Measurements from ENCODE around the gene CRYBG3.

The CRYBG3 gene

DNA sequence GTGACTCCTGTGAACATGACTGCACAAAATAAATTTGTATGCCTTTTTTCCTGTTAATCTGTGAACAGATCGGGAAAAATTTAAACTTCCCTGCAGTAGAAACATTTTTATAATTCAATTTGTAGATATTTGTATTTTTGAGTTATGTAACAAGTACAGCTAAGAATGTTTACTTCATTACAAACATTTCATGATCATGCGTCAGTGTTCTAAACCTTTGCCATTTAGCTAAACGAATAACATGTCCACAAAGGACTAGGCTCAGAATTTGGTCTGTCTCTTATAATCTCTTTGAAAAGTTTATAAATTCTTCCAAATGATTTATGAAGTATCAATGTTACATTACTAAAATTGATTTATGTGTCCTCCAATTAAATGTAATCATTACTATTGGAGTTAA is 17.3 kb upstream of the CRYBG3 start (continued):
- TF ChIP-seq ZSCAN16 (tag by site-specific recombination; IDR thresholded peaks at IDR 0.05) = no peak

DNA sequence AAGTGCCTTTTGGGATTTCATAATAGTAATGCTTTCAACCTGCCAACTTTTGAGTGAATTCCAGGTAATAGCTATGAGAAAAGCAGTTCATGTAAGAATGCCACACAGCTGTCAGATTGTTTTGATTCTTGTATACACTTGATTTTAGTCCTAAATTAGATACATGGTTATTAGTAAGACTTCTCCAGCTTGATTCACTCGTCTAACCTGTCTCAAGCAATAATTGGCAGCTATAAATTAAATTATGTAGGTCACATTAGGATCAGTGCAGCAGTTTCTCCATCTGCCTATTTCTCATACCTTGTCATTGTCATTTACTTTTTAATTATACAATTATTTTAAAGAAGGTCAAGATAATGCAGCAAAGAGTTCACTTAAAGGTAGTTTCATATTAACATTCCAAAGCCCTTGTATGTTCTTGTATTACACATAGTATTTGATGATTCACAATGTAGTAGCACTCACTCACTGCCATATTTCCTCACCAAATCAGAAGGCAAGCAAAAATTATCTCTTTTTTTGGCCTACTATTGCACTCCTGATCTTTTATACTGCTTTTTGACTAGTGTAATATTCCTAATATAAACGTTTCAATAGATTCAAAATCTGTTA is 10.9 kb upstream of the CRYBG3 start:
- TF ChIP-seq, protein P1, sequence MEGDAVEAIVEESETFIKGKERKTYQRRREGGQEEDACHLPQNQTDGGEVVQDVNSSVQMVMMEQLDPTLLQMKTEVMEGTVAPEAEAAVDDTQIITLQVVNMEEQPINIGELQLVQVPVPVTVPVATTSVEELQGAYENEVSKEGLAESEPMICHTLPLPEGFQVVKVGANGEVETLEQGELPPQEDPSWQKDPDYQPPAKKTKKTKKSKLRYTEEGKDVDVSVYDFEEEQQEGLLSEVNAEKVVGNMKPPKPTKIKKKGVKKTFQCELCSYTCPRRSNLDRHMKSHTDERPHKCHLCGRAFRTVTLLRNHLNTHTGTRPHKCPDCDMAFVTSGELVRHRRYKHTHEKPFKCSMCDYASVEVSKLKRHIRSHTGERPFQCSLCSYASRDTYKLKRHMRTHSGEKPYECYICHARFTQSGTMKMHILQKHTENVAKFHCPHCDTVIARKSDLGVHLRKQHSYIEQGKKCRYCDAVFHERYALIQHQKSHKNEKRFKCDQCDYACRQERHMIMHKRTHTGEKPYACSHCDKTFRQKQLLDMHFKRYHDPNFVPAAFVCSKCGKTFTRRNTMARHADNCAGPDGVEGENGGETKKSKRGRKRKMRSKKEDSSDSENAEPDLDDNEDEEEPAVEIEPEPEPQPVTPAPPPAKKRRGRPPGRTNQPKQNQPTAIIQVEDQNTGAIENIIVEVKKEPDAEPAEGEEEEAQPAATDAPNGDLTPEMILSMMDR (tag by site-specific recombination; IDR thresholded peaks at IDR 0.05) = no peak
- no peak for TF ChIP-seq GFI1B (tag by site-specific recombination; IDR thresholded peaks at IDR 0.05)
- TF ChIP-seq, protein P2, sequence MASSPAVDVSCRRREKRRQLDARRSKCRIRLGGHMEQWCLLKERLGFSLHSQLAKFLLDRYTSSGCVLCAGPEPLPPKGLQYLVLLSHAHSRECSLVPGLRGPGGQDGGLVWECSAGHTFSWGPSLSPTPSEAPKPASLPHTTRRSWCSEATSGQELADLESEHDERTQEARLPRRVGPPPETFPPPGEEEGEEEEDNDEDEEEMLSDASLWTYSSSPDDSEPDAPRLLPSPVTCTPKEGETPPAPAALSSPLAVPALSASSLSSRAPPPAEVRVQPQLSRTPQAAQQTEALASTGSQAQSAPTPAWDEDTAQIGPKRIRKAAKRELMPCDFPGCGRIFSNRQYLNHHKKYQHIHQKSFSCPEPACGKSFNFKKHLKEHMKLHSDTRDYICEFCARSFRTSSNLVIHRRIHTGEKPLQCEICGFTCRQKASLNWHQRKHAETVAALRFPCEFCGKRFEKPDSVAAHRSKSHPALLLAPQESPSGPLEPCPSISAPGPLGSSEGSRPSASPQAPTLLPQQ (tag by site-specific recombination; IDR thresholded peaks at IDR 0.05) = no peak
- TF ChIP-seq, protein P3, sequence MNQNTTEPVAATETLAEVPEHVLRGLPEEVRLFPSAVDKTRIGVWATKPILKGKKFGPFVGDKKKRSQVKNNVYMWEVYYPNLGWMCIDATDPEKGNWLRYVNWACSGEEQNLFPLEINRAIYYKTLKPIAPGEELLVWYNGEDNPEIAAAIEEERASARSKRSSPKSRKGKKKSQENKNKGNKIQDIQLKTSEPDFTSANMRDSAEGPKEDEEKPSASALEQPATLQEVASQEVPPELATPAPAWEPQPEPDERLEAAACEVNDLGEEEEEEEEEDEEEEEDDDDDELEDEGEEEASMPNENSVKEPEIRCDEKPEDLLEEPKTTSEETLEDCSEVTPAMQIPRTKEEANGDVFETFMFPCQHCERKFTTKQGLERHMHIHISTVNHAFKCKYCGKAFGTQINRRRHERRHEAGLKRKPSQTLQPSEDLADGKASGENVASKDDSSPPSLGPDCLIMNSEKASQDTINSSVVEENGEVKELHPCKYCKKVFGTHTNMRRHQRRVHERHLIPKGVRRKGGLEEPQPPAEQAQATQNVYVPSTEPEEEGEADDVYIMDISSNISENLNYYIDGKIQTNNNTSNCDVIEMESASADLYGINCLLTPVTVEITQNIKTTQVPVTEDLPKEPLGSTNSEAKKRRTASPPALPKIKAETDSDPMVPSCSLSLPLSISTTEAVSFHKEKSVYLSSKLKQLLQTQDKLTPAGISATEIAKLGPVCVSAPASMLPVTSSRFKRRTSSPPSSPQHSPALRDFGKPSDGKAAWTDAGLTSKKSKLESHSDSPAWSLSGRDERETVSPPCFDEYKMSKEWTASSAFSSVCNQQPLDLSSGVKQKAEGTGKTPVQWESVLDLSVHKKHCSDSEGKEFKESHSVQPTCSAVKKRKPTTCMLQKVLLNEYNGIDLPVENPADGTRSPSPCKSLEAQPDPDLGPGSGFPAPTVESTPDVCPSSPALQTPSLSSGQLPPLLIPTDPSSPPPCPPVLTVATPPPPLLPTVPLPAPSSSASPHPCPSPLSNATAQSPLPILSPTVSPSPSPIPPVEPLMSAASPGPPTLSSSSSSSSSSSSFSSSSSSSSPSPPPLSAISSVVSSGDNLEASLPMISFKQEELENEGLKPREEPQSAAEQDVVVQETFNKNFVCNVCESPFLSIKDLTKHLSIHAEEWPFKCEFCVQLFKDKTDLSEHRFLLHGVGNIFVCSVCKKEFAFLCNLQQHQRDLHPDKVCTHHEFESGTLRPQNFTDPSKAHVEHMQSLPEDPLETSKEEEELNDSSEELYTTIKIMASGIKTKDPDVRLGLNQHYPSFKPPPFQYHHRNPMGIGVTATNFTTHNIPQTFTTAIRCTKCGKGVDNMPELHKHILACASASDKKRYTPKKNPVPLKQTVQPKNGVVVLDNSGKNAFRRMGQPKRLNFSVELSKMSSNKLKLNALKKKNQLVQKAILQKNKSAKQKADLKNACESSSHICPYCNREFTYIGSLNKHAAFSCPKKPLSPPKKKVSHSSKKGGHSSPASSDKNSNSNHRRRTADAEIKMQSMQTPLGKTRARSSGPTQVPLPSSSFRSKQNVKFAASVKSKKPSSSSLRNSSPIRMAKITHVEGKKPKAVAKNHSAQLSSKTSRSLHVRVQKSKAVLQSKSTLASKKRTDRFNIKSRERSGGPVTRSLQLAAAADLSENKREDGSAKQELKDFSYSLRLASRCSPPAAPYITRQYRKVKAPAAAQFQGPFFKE (tag by site-specific recombination; IDR thresholded peaks at IDR 0.05; ENCODE audit: borderline replicate concordance) = no peak
- TF ChIP-seq ZFP37 (tag by site-specific recombination; IDR thresholded peaks at IDR 0.05) = no peak
- TF ChIP-seq HOXA7 (CRISPR knock-in tag; IDR thresholded peaks at IDR 0.05; ENCODE audit: borderline replicate concordance) = no peak
- TF ChIP-seq ZSCAN30 (tag by site-specific recombination; IDR thresholded peaks at IDR 0.05) = no peak
- TF ChIP-seq ZBTB21 (tag by site-specific recombination; IDR thresholded peaks at IDR 0.05) = no peak
- no peak for TF ChIP-seq ZBTB8A (tag by site-specific recombination; IDR thresholded peaks at IDR 0.05)
- TF ChIP-seq ZNF302 (tag by site-specific recombination; IDR thresholded peaks at IDR 0.05; ENCODE audit: low read depth) = no peak
- TF ChIP-seq PRDM1 (tag by site-specific recombination; IDR thresholded peaks at IDR 0.05) = no peak
- TF ChIP-seq, protein P4, sequence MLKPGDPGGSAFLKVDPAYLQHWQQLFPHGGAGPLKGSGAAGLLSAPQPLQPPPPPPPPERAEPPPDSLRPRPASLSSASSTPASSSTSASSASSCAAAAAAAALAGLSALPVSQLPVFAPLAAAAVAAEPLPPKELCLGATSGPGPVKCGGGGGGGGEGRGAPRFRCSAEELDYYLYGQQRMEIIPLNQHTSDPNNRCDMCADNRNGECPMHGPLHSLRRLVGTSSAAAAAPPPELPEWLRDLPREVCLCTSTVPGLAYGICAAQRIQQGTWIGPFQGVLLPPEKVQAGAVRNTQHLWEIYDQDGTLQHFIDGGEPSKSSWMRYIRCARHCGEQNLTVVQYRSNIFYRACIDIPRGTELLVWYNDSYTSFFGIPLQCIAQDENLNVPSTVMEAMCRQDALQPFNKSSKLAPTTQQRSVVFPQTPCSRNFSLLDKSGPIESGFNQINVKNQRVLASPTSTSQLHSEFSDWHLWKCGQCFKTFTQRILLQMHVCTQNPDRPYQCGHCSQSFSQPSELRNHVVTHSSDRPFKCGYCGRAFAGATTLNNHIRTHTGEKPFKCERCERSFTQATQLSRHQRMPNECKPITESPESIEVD (tag by site-specific recombination; IDR thresholded peaks at IDR 0.05) = no peak
- TF ChIP-seq IKZF3 (tag by site-specific recombination; IDR thresholded peaks at IDR 0.05) = no peak
- no peak for TF ChIP-seq GLIS2 (tag by site-specific recombination; IDR thresholded peaks at IDR 0.05)
- TF ChIP-seq ZIC2 (tag by site-specific recombination; IDR thresholded peaks at IDR 0.05) = no peak
- no peak for TF ChIP-seq ZNF223 (tag by site-specific recombination; IDR thresholded peaks at IDR 0.05)
- no peak overlapping the region for H3K4me3 ChIP-seq (ENCODE audit: low read depth, low read length)
- POLR2A ChIA-PET = no interaction called here
- no peaks in the 10 kb centered on the region for H3K36me3 ChIP-seq (ENCODE audit: control insufficient read depth in 2 of 2, insufficient read depth in 1 of 2, low read length in 2 of 2)
- CTCF ChIA-PET = no interaction called here
- no peaks in the 10 kb centered on the region for H3K4me1 ChIP-seq (ENCODE audit: control insufficient read depth, insufficient read depth, low read length)
- H3K9me3 ChIP-seq (ENCODE audit: control insufficient read depth, insufficient read depth, low read depth, low read length) = no peaks in the 10 kb centered on the region
- no peak overlapping the region for H3K27ac ChIP-seq (ENCODE audit: extremely low read depth, low read depth, low read length)
